Fibroblast of lung (primary cell): ENCODE results near the gene DPP7.

Experiments
- CTCF ChIP-seq, 2 donors: IDR thresholded peaks in 1 of 2; conservative IDR thresholded peaks in 1 of 2; 1 replicate in 1 of 2; 2 replicates in 1 of 2; pipeline ENCODE4 v1.5.1; 2011 to 2012; ENCODE audit warnings: low read length in 2 of 2, control low read depth in 1 of 2, inconsistent platforms in 1 of 2, low read depth in 1 of 2, mild to moderate bottlenecking in 1 of 2
- EZH2 ChIP-seq: IDR thresholded peaks from 2 replicates; pipeline ENCODE4 v1.5.1; 2012; ENCODE audit warnings: low read length, control low read depth, mild to moderate bottlenecking; ENCODE audit errors: missing control alignments

GRCh38 chr9:137145731-137146526 lies 31.4 kb upstream of the DPP7 start:
- TF ChIP-seq CTCF (conservative IDR thresholded peaks at IDR 0.05 in 1 of 2, IDR thresholded peaks at IDR 0.05 in 1 of 2; ENCODE audit: low read depth in 1 of 2, low read length in 2 of 2) (no peak), EZH2 (no peak)
